Peyer's patch (tissue), 4 donors: Measurements from ENCODE around the gene TMEM165.

Experiments
- CTCF ChIP-seq, 6 experiments: fragments of 450-650 bp in 4 of 6; fragments of 200-600 bp in 2 of 6; sonication (generic) in 1 of 6; IDR thresholded peaks; one replicate each; pipeline ENCODE4 v1.5.1; 2017 to 2019; ENCODE audit warnings: antibody characterized with exemption in 6 of 6, mild to moderate bottlenecking in 3 of 6, moderate library complexity in 1 of 6
- POLR2A ChIP-seq, 2 donors: fragments of 450-650 bp; IDR thresholded peaks; one replicate each; pipeline ENCODE4 v1.5.1; 2017; ENCODE audit warnings: antibody characterized with exemption in 2 of 2, mild to moderate bottlenecking in 2 of 2, moderate library complexity in 2 of 2

GRCh38 chr4:55438314-55438713, 42.6 kb downstream of the TMEM165 start:
- TF ChIP-seq CTCF (IDR thresholded peaks at IDR 0.05): no peak
- TF ChIP-seq POLR2A (IDR thresholded peaks at IDR 0.05): no peak
